Activated CD8-positive, alpha-beta memory T cell treated with anti-CD3 and anti-CD28 coated beads, Interleukin-2, amount 10 ng/mL, durations not matched to agents 7 days and 5 days (primary cell): ENCODE results near the gene ZDBF2. TPM values are rescaled to one million over a fixed set of nuclear protein-coding genes. Genes with fewer than 3 reads are reported as not detected.
"Not testable (repeated sequence)": the region's sequence is repeated elsewhere in the genome, so short reads cannot be mapped to it uniquely, and the experiment has no call there.

Experiments
- ATAC-seq: fragments of 150-1000 bp; cut with Tn5 transposase; one replicate; pipeline ENCODE4 v1.10.0; 2021; ENCODE audit warnings: moderate library complexity
- CTCF ChIA-PET: fragments of 350-600 bp; sonication (Branson Sonifier 250); formaldehyde crosslinking; loops from one replicate; lab custom pipeline; 2021; ENCODE audit warnings: antibody characterized with exemption; lab: Charles Lee
- DNase-seq: peaks from one replicate; pipeline ENCODE4 v3.0.0-alpha.2; 2020
- H3K27ac Mint-ChIP-seq: one replicate; pipeline ENCODE4 v1.8.0; 2021; ENCODE audit warnings: mild to moderate bottlenecking, mixed read lengths
- H3K27me3 Mint-ChIP-seq: one replicate; pipeline ENCODE4 v1.8.0; 2021; ENCODE audit warnings: mixed read lengths
- H3K36me3 Mint-ChIP-seq: one replicate; pipeline ENCODE4 v1.8.0; 2021; ENCODE audit warnings: mild to moderate bottlenecking, mixed read lengths
- H3K4me1 Mint-ChIP-seq: one replicate; pipeline ENCODE4 v1.8.0; 2021; ENCODE audit warnings: mixed read lengths
- H3K4me3 Mint-ChIP-seq: one replicate; pipeline ENCODE4 v1.8.0; 2021; ENCODE audit warnings: mild to moderate bottlenecking, moderate library complexity, mixed read lengths
- H3K9me3 Mint-ChIP-seq: one replicate; pipeline ENCODE4 v1.8.0; 2022; ENCODE audit warnings: low read depth, mixed read lengths
- total RNA-seq, 2 experiments: library from RNA; stranded (reverse); gene quantifications; one replicate each; pipeline ENCODE4 v1.2.3, GENCODE V29; 2021

The ZDBF2 gene
- total RNA-seq, 2 experiments from 2014 or later = 6.9 to 9.4 TPM

- Mint-ChIP-seq H3K4me3 (peak overlapping the region; percentile 66), H3K36me3 (no peaks in the 10 kb centered on the region), H3K9me3 (no peaks in the 10 kb centered on the region), H3K27ac (no peak overlapping the region), H3K4me1 (peaks cover 4% of the 10 kb centered on the region), H3K27me3 (peaks cover 59% of the 10 kb centered on the region)
- DNase-seq (no peak), ATAC-seq (peak; percentile 75)
- CTCF ChIA-PET = no interaction called here
Measured at GRCh38 chr2:206250041-206250897, 24.2 kb upstream of the ZDBF2 start.

- no peak overlapping the region for H3K27ac Mint-ChIP-seq
- H3K4me3 Mint-ChIP-seq = no peak overlapping the region
- no peak for DNase-seq
- H3K4me1 Mint-ChIP-seq = peaks cover 3% of the 10 kb centered on the region
- CTCF ChIA-PET = no interaction called here
- no peaks in the 10 kb centered on the region for H3K9me3 Mint-ChIP-seq
- peaks cover 64% of the 10 kb centered on the region for H3K27me3 Mint-ChIP-seq
- no peak for ATAC-seq
- H3K36me3 Mint-ChIP-seq = no peaks in the 10 kb centered on the region
Measured at GRCh38 chr2:206253125-206253776, 21.2 kb upstream of the ZDBF2 start.

GRCh38 chr2:206253777-206254166, 20.7 kb upstream of the ZDBF2 start:
- Mint-ChIP-seq H3K27me3 (peaks cover 64% of the 10 kb centered on the region), H3K4me3 (no peak overlapping the region), H3K36me3 (no peaks in the 10 kb centered on the region), H3K4me1 (peaks cover 3% of the 10 kb centered on the region), H3K27ac (no peak overlapping the region), H3K9me3 (no peaks in the 10 kb centered on the region)
- no peak for DNase-seq
- no peak for ATAC-seq
- CTCF ChIA-PET = no interaction called here

GRCh38 chr2:206255003-206255402, 19.5 kb upstream of the ZDBF2 start:
- Mint-ChIP-seq H3K9me3 (no peaks in the 10 kb centered on the region), H3K27me3 (peaks cover 67% of the 10 kb centered on the region), H3K36me3 (no peaks in the 10 kb centered on the region), H3K4me3 (no peak overlapping the region), H3K27ac (no peak overlapping the region), H3K4me1 (peaks cover 6% of the 10 kb centered on the region)
- CTCF ChIA-PET = interaction anchor here (0.7 kb wide), 1 partner anchor 19 kb away, joined by 3 read pairs; no protein-coding TSS in a partner anchor
- ATAC-seq (no peak), DNase-seq (no peak)

- no peak for DNase-seq
- H3K36me3 Mint-ChIP-seq = no peaks in the 10 kb centered on the region
- ATAC-seq = no peak
- H3K4me3 Mint-ChIP-seq = no peak overlapping the region
- CTCF ChIA-PET = interaction anchor here (0.5 to 0.8 kb wide), 2 partner anchors 10 to 12 kb away, joined by 3 read pairs; no protein-coding TSS in a partner anchor
- H3K27me3 Mint-ChIP-seq = peaks cover 75% of the 10 kb centered on the region
- H3K27ac Mint-ChIP-seq = no peak overlapping the region
- H3K4me1 Mint-ChIP-seq = peaks cover 4% of the 10 kb centered on the region
- no peaks in the 10 kb centered on the region for H3K9me3 Mint-ChIP-seq
Measured at GRCh38 chr2:206256706-206257205, 17.7 kb upstream of the ZDBF2 start.

GRCh38 chr2:206257350-206257749, 17.1 kb upstream of the ZDBF2 start:
- CTCF ChIA-PET = no interaction called here
- peaks cover 76% of the 10 kb centered on the region for H3K27me3 Mint-ChIP-seq
- ATAC-seq (no peak), DNase-seq (no peak)
- H3K9me3 Mint-ChIP-seq = no peaks in the 10 kb centered on the region
- no peaks in the 10 kb centered on the region for H3K36me3 Mint-ChIP-seq
- peaks cover 4% of the 10 kb centered on the region for H3K4me1 Mint-ChIP-seq
- no peak overlapping the region for H3K4me3 Mint-ChIP-seq
- H3K27ac Mint-ChIP-seq = no peak overlapping the region

GRCh38 chr2:206257861-206258260, 16.6 kb upstream of the ZDBF2 start:
- no peak overlapping the region for H3K4me3 Mint-ChIP-seq
- no peaks in the 10 kb centered on the region for H3K9me3 Mint-ChIP-seq
- no peak for ATAC-seq
- H3K4me1 Mint-ChIP-seq = peaks cover 4% of the 10 kb centered on the region
- no peak for DNase-seq
- H3K36me3 Mint-ChIP-seq = no peaks in the 10 kb centered on the region
- no peak overlapping the region for H3K27ac Mint-ChIP-seq
- CTCF ChIA-PET = no interaction called here
- H3K27me3 Mint-ChIP-seq = peaks cover 76% of the 10 kb centered on the region

GRCh38 chr2:206258615-206259014, 15.8 kb upstream of the ZDBF2 start:
- CTCF ChIA-PET = interaction anchor here (1.4 kb wide), 1 partner anchor 17 kb away, joined by 3 read pairs; no protein-coding TSS in a partner anchor
- not testable (repeated sequence) for H3K27ac Mint-ChIP-seq, H3K36me3 Mint-ChIP-seq, H3K9me3 Mint-ChIP-seq, ATAC-seq, H3K4me3 Mint-ChIP-seq, H3K4me1 Mint-ChIP-seq, DNase-seq
- peaks cover 76% of the 10 kb centered on the region for H3K27me3 Mint-ChIP-seq

- H3K36me3 Mint-ChIP-seq = no peaks in the 10 kb centered on the region
- peaks cover 4% of the 10 kb centered on the region for H3K4me1 Mint-ChIP-seq
- no peak for ATAC-seq
- peaks cover 77% of the 10 kb centered on the region for H3K27me3 Mint-ChIP-seq
- no peak for DNase-seq
- H3K4me3 Mint-ChIP-seq = peak overlapping the region; percentile 3
- H3K27ac Mint-ChIP-seq = no peak overlapping the region
- no peaks in the 10 kb centered on the region for H3K9me3 Mint-ChIP-seq
- CTCF ChIA-PET = interaction anchor here (1.4 kb wide), 1 partner anchor 16 kb away, joined by 3 read pairs; no protein-coding TSS in a partner anchor
Measured at GRCh38 chr2:206259376-206260187, 14.9 kb upstream of the ZDBF2 start.

- peaks cover 77% of the 10 kb centered on the region for H3K27me3 Mint-ChIP-seq
- ATAC-seq (no peak), DNase-seq (no peak)
- no peak overlapping the region for H3K27ac Mint-ChIP-seq
- H3K4me1 Mint-ChIP-seq = peaks cover 4% of the 10 kb centered on the region
- CTCF ChIA-PET = interaction anchor here (1.4 kb wide), 1 partner anchor 15 kb away, joined by 3 read pairs; no protein-coding TSS in a partner anchor
- H3K36me3 Mint-ChIP-seq = no peaks in the 10 kb centered on the region
- H3K9me3 Mint-ChIP-seq = no peaks in the 10 kb centered on the region
- no peak overlapping the region for H3K4me3 Mint-ChIP-seq
Measured at GRCh38 chr2:206260188-206261012, 14.1 kb upstream of the ZDBF2 start.

- no peaks in the 10 kb centered on the region for H3K36me3 Mint-ChIP-seq
- no peak overlapping the region for H3K4me3 Mint-ChIP-seq
- CTCF ChIA-PET = no interaction called here
- ATAC-seq (no peak), DNase-seq (no peak)
- H3K27ac Mint-ChIP-seq = no peak overlapping the region
- H3K27me3 Mint-ChIP-seq = peaks cover 87% of the 10 kb centered on the region
- H3K4me1 Mint-ChIP-seq = peaks cover 4% of the 10 kb centered on the region
- no peaks in the 10 kb centered on the region for H3K9me3 Mint-ChIP-seq
Measured at GRCh38 chr2:206263959-206264603, 10.4 kb upstream of the ZDBF2 start.
